Uterus (tissue), 4 donors: ENCODE results near the gene PTPRM. TPM values are rescaled to one million over a fixed set of nuclear protein-coding genes. Genes with fewer than 3 reads are reported as not detected.

Experiments used
- DNase-seq, 2 donors: peaks; one replicate each; pipeline ENCODE4 v3.0.0-alpha.2; 2019 to 2020
- H3K27ac ChIP-seq, 2 donors: fragments of 200-600 bp; sonication (generic); 1 replicate in 1 of 2; 2 replicates in 1 of 2; pipeline ENCODE4 v1.5.1; 2016 to 2018
- H3K27me3 ChIP-seq, 2 donors: fragments of 200-600 bp; sonication (generic); one replicate each; pipeline ENCODE4 v1.5.1; 2018 to 2019; ENCODE audit warnings: control low read depth in 1 of 2
- H3K36me3 ChIP-seq, 2 donors: fragments of 200-600 bp; sonication (generic); one replicate each; pipeline ENCODE4 v1.5.1; 2019; ENCODE audit warnings: control low read depth in 1 of 2
- H3K4me1 ChIP-seq, 2 donors: fragments of 200-600 bp; sonication (generic); one replicate each; pipeline ENCODE4 v1.5.1; 2018 to 2019; ENCODE audit warnings: control low read depth in 1 of 2
- H3K4me3 ChIP-seq, 2 donors: fragments of 200-600 bp; sonication (generic); 1 replicate in 1 of 2; 2 replicates in 1 of 2; pipeline ENCODE4 v1.5.1; 2018 to 2019; ENCODE audit warnings: mild to moderate bottlenecking in 1 of 2
- H3K9me3 ChIP-seq, 2 donors: fragments of 200-600 bp; sonication (generic); one replicate each; pipeline ENCODE4 v1.5.1; 2019; ENCODE audit warnings: control low read depth in 1 of 2
- POLR2A ChIP-seq, 2 donors: fragments of 450-650 bp; IDR thresholded peaks; one replicate each; pipeline ENCODE4 v1.6.1; 2016; ENCODE audit warnings: antibody characterized with exemption in 2 of 2, mild to moderate bottlenecking in 1 of 2, moderate library complexity in 1 of 2
- intact Hi-C: fragments of 100-400 bp; cut with DNase I; formaldehyde crosslinking; loops from one replicate; pipeline ENCODE4 v1.15.1; 2023; ENCODE audit warnings: low total_unique reads
- total RNA-seq, 4 donors: library from RNA; depleted of rRNA in 3 of 4; stranded (reverse); fragments of >200 nt in 3 of 4; gene quantifications; one replicate each; pipeline versions ENCODE4 v1.1.0 to v1.2.4, GENCODE V29; 2014 to 2023
- TF ChIP-seq, protein P1 (sequence below), 4 experiments: fragments of 200-600 bp in 2 of 4; fragments of 450-650 bp in 2 of 4; sonication (generic) in 2 of 4; IDR thresholded peaks; one replicate each; pipeline ENCODE4 v1.5.1; 2016 to 2019; ENCODE audit warnings: antibody characterized with exemption in 4 of 4, mild to moderate bottlenecking in 2 of 4, moderate library complexity in 1 of 4
- donor health status: DM: yes; HTN: yes; CAD: no.

The PTPRM gene
- total RNA-seq, 4 donors from 2014 or later = 62.0 to 127 (median 85.7) TPM

DNA sequence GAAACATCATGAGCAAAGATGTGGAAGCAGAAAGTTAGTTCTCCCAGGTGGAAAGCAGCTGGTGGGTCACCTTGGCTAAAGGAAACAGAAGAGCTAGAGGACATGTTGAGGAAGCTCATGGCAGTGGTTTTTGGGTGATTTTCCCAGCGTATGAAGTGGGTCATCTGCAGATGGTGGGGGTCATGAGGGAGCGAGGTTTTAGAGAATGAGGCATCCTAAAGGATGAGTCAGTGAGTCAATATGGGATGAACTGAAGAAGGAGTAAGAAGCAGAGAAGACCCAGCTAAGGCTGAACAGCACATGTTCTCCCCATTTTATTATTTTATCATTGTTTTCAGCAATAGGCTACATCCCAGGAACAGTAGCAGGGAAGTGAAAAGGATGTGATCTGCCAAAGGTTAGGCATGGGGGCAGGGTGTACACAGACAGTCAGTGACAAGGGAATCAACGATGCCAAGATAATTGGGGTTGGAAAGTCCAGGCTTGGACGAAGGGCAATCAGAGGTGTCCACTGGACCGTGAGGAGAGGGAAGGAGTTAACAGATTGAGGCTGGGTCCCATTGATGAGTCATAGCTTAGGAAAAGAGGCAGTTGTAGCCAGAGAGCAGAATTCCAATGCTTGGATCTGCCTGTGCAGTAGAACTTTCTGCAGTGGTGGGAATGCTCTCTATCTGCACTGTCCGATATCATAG is 752.8 kb downstream of the PTPRM start:
- no peak overlapping the region for H3K4me3 ChIP-seq
- H3K4me1 ChIP-seq = no peaks in the 10 kb centered on the region
- intact Hi-C loops = no loop called here
- H3K27ac ChIP-seq = no peak overlapping the region
- no peaks in the 10 kb centered on the region for H3K9me3 ChIP-seq
- H3K27me3 ChIP-seq = no peaks in the 10 kb centered on the region
- no peak for DNase-seq
- no peaks in the 10 kb centered on the region for H3K36me3 ChIP-seq
- TF ChIP-seq, protein P1, sequence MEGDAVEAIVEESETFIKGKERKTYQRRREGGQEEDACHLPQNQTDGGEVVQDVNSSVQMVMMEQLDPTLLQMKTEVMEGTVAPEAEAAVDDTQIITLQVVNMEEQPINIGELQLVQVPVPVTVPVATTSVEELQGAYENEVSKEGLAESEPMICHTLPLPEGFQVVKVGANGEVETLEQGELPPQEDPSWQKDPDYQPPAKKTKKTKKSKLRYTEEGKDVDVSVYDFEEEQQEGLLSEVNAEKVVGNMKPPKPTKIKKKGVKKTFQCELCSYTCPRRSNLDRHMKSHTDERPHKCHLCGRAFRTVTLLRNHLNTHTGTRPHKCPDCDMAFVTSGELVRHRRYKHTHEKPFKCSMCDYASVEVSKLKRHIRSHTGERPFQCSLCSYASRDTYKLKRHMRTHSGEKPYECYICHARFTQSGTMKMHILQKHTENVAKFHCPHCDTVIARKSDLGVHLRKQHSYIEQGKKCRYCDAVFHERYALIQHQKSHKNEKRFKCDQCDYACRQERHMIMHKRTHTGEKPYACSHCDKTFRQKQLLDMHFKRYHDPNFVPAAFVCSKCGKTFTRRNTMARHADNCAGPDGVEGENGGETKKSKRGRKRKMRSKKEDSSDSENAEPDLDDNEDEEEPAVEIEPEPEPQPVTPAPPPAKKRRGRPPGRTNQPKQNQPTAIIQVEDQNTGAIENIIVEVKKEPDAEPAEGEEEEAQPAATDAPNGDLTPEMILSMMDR (IDR thresholded peaks at IDR 0.05) = no peak

DNA sequence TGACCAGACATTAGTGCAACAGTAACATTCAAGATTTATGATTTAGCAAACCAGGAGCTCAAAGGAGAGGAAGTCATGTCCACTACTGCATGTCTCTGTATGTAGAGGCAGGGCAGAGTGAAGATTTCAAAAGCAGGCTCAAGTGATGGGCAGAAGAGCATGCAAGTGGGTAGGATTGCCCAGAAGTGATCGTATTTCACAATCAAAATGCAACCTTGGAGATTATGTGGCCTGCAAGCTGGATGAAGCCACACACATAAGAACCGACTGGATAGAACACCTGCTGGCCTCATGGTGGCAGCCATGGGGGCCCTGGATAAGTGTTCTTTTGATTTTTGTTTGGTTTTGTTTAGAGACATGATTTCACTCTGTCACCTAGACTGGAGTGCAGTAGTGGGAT is 755.4 kb downstream of the PTPRM start:
- intact Hi-C loops = no loop called here
- no peaks in the 10 kb centered on the region for H3K27me3 ChIP-seq
- H3K4me1 ChIP-seq = no peaks in the 10 kb centered on the region
- H3K9me3 ChIP-seq = no peaks in the 10 kb centered on the region
- no peak overlapping the region for H3K4me3 ChIP-seq
- H3K36me3 ChIP-seq = no peaks in the 10 kb centered on the region
- DNase-seq = no peak
- no peak for TF ChIP-seq POLR2A (IDR thresholded peaks at IDR 0.05)
- TF ChIP-seq, protein P1 (IDR thresholded peaks at IDR 0.05) = no peak
- no peak overlapping the region for H3K27ac ChIP-seq

DNA sequence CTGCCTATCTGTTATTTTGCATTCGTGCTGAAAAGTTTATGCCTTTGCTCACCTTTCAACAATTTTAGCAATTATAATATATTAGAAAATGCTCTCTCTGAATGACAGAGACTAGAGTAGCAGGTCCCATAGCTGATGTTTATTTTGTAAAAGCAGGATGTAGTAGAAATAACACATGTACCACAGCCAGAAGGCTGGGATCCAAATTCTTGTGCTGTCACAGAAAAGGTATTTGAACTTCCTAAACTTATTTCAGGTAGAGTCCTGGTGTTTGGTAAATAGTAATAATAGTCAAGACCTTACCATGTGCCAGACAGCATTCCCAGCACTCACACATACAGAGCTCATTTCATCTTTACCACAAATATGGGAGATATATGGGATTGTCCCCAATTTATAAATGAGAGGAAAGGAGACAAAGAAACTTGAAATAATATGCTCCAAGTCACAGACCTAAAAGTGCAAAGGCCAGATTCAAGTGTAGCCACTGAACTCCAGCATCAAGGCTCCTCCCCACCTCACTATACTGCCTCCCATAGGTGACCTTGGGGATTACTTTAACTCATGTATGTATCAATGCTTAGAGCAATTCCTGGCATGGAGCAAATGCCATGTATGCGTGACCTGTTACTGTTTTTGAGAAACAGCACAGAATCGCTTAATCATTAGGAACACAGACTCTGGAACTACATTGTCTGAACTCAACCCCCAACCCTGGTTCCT is 757.4 kb downstream of the PTPRM start:
- Histone ChIP-seq H3K9me3 (no peaks in the 10 kb centered on the region), H3K27ac (no peak overlapping the region), H3K36me3 (no peaks in the 10 kb centered on the region), H3K4me3 (no peak overlapping the region), H3K27me3 (no peaks in the 10 kb centered on the region), H3K4me1 (peaks cover 0 to 7% of the 10 kb centered on the region in 2 donors)
- DNase-seq = no peak
- no peak for TF ChIP-seq POLR2A (IDR thresholded peaks at IDR 0.05)
- TF ChIP-seq, protein P1 (IDR thresholded peaks at IDR 0.05) = no peak
- intact Hi-C loops = no loop called here

DNA sequence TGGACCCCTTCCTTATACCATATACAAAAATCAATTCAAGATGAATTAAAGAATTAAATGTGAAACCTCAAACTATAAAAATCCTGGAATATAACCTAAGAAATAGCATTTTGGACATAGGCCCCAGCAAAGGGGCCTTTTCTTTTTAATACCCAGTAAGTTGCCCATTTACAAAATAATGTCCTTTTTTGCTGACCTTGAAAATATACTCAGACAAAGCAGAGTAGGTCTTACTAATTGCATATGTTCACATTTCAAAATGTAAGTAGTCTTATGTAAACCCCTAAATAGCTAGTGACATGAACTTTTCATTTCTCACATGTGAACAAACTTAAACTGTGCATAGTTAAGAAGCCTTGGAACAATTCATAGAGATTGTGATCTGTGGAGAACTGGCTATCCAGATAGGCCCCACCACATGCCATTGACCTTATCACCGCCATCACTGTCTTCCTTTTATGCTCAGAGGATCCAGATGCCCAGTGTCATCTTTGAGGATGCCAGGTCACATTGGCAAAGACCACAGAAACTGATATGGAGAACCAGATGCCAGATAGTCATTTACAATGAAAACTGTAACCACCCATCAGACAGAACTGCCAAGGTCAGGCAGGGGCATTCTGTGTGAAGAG is 759.8 kb downstream of the PTPRM start:
- H3K4me1 ChIP-seq = peaks cover 0 to 7% of the 10 kb centered on the region in 2 donors
- no peak overlapping the region for H3K27ac ChIP-seq
- intact Hi-C loops = no loop called here
- H3K27me3 ChIP-seq = no peaks in the 10 kb centered on the region
- TF ChIP-seq POLR2A (IDR thresholded peaks at IDR 0.05) = no peak
- TF ChIP-seq, protein P1 (IDR thresholded peaks at IDR 0.05) = no peak
- no peak overlapping the region for H3K4me3 ChIP-seq
- H3K36me3 ChIP-seq = no peaks in the 10 kb centered on the region
- H3K9me3 ChIP-seq = no peaks in the 10 kb centered on the region
- DNase-seq = no peak

DNA sequence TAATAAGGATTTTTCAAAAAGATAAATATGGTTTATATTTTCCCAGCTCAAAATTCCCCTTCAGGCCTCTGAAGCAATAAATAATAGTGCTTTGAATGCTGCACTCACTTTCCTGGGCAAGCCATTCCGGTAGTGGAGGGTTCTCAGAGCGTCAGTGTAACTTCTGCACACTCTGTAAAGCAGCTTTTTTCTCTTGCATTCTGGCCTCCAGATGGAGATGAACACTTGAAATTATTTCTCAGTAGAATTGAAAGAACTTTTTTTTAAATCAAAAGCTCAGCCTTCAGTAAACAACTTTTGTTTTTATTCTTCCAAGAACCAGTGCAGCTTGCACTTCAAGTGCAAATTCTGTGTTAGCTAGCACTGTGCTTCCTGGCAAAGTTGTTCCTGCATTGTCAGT is 761.0 kb downstream of the PTPRM start:
- no peaks in the 10 kb centered on the region for H3K27me3 ChIP-seq
- TF ChIP-seq POLR2A (IDR thresholded peaks at IDR 0.05) = no peak
- TF ChIP-seq, protein P1 (IDR thresholded peaks at IDR 0.05) = no peak
- no peaks in the 10 kb centered on the region for H3K9me3 ChIP-seq
- intact Hi-C loops = no loop called here
- H3K4me3 ChIP-seq = no peak overlapping the region
- H3K36me3 ChIP-seq = no peaks in the 10 kb centered on the region
- peak overlapping the region in 1 of 2 donors; percentile 33 for H3K27ac ChIP-seq
- peaks cover 0 to 7% of the 10 kb centered on the region in 2 donors for H3K4me1 ChIP-seq
- no peak for DNase-seq
